ENCODE measurements around the gene HSD17B1. TPM values are rescaled to one million over a fixed set of nuclear protein-coding genes. Genes with fewer than 3 reads are reported as not detected.

Gene HSD17B1
- total and polyA plus RNA-seq, 2 donors (not counting 3 experiments of a cell fraction or from before 2014, with no cell fraction given): 0.22 to 1.0 TPM

- intact Hi-C loops (cut with micrococcal nuclease) (no loop called here), dilution Hi-C loops (cut with MboI; ENCODE audit: extremely low pct_ligation_motif_present, low sequenced_read_pairs) (no loop called here)
- Histone ChIP-seq H3K4me3 (replicated peaks in 1 of 3; ENCODE audit: insufficient read depth in 1 of 3, low read depth in 1 of 3, low read length in 3 of 3) (peak within 1 kb of the TSS; percentile 79 to 88 (median 88)), H3K9me1 (replicated peaks; ENCODE audit: control insufficient read depth, extremely low read depth, insufficient read depth, low read length) (no peaks in the 10 kb centered on the region), H3K36me3 (ENCODE audit: control insufficient read depth in 2 of 2, extremely low read depth in 1 of 2, insufficient read depth in 2 of 2, low read length in 2 of 2) (peaks cover 4 to 21% of the 10 kb centered on the region in 2 experiments), H2AFZ (ENCODE audit: low read depth, low read length) (peak within 1 kb of the TSS; percentile 77), H3K27ac (ENCODE audit: insufficient read depth, low read depth, low read length) (peak within 1 kb of the TSS; percentile 72), H3K9ac (replicated peaks; ENCODE audit: extremely low read depth, insufficient read depth, low read length) (peak within 1 kb of the TSS; percentile 90), H3K27me3 (ENCODE audit: control insufficient read depth in 2 of 2, insufficient read depth in 2 of 2, low read length in 2 of 2) (no peaks in the 10 kb centered on the region), H3K9me3 (replicated peaks; ENCODE audit: control insufficient read depth, insufficient read depth, low read length) (no peaks in the 10 kb centered on the region), H4K20me1 (replicated peaks; ENCODE audit: control insufficient read depth, extremely low read depth, insufficient read depth, low read length) (no peaks in the 10 kb centered on the region), H3K4me2 (ENCODE audit: insufficient read depth, low read length) (peak within 1 kb of the TSS; percentile 75), H3K79me2 (ENCODE audit: control insufficient read depth, insufficient read depth, low read length) (peaks cover 19% of the 10 kb centered on the region), H3K4me1 (ENCODE audit: control insufficient read depth, extremely low read depth, insufficient read depth, low read length) (peaks cover 24% of the 10 kb centered on the region)
- ChIA-PET CTCF (no interaction called here), POLR2A (no interaction called here)
- DNase-seq (ENCODE audit: low read depth, low spot score) (peak; percentile 97), FAIRE-seq (peak; percentile 99)
- no TSS peak for BruUV-seq (replicated peaks)
- TF ChIP-seq GATA2 (IDR thresholded peaks at IDR 0.05; ENCODE audit: insufficient read depth, insufficient read length, low read depth, low read length) (no peak), MYC (IDR thresholded peaks at IDR 0.05; ENCODE audit: low read depth, low read length) (no peak), POLR2AphosphoS5 (IDR thresholded peaks at IDR 0.05; ENCODE audit: insufficient read depth, low read depth, low read length) (peak; percentile 81), JUN (IDR thresholded peaks at IDR 0.05; ENCODE audit: borderline replicate concordance, insufficient read depth, insufficient read length, low read depth) (no peak), EZH2 (IDR thresholded peaks at IDR 0.05; ENCODE audit: borderline replicate concordance, low read depth, low read length, severe bottlenecking) (no peak), MAX (IDR thresholded peaks at IDR 0.05; ENCODE audit: insufficient read depth, insufficient read length) (peak; percentile 41), POLR2A (IDR thresholded peaks at IDR 0.05; ENCODE audit: low read depth, low read length) (peak; percentile 83)
Measured at GRCh38 chr17:42561897-42562387, 9.2 kb downstream of the HSD17B1 start, which contains the start of gene COASY. Gene COASY (plus strand): TSS chr17:42562148. CDS start chr17:42562623, 475 bp downstream.
